BLaER1 (cell line): ENCODE measurements around the gene SRMS.
"Not testable (repeated sequence)": the region's sequence is repeated elsewhere in the genome, so short reads cannot be mapped to it uniquely, and the experiment has no call there.

Source experiments
- H3K27ac ChIP-seq: shearing (Covaris generic); formaldehyde crosslinking; 2 replicates; pipeline ENCODE4 v1.8.1; 2022
- H3K27me3 ChIP-seq: shearing (Covaris generic); formaldehyde crosslinking; 2 replicates; pipeline ENCODE4 v1.8.1; 2022
- H3K36me3 ChIP-seq: shearing (Covaris generic); formaldehyde crosslinking; 2 replicates; pipeline ENCODE4 v1.8.1; 2022
- H3K4me1 ChIP-seq: shearing (Covaris generic); formaldehyde crosslinking; 2 replicates; pipeline ENCODE4 v1.8.1; 2022
- H3K4me2 ChIP-seq: shearing (Covaris generic); formaldehyde crosslinking; 2 replicates; pipeline ENCODE4 v1.8.1; 2022
- H3K4me3 ChIP-seq: shearing (Covaris generic); formaldehyde crosslinking; 2 replicates; pipeline ENCODE4 v1.8.1; 2022
- H3K9ac ChIP-seq: shearing (Covaris generic); formaldehyde crosslinking; 2 replicates; pipeline ENCODE4 v1.8.1; 2022
- H3K9me3 ChIP-seq: shearing (Covaris generic); formaldehyde crosslinking; 2 replicates; pipeline ENCODE4 v1.8.1; 2022
- H4K20me1 ChIP-seq: shearing (Covaris generic); formaldehyde crosslinking; 2 replicates; pipeline ENCODE4 v1.8.1; 2022
- Cebpa-rat ChIP-seq: shearing (Covaris generic); IDR thresholded peaks from 2 replicates; pipeline ENCODE4 v1.8.1; 2022

Gene SRMS

DNA sequence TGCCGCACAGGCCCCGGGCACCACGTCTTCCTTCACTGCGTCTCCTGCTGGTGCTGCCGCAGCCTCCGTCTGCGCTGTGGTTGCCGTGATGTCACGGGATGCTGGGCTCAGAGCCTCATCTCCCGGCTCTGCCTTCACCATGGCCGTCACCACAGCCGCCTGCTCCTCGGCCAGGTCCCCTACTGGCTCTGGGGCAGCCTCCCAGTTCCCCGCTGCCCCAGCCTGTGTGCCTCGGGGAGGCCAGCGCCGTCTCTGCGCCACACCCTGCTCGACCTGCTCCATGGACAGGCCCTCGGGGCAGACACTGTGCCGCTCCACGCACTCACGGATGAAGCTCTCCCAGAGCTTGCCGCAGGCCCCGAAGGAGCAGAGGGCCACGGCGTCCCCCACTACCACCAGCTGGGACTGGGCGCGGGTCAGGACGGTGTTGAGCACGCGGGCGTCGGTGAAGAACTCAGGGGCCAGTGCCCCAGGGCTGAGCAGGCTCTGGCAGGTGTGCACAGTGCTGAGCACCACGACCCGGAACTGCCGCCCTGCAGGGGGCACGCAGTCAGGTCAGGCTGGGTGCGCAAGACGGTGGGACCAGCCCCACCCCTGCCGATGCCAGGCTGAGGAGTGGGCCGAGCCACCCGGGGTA, 18.3 kb upstream of the SRMS start:
- Histone ChIP-seq H3K9me3 (no peaks in the 10 kb centered on the region), H3K36me3 (no peaks in the 10 kb centered on the region), H3K4me2 (no peak overlapping the region), H3K4me1 (peaks cover 77% of the 10 kb centered on the region), H3K27ac (no peak overlapping the region), H3K9ac (no peak overlapping the region), H4K20me1 (peaks cover 100% of the 10 kb centered on the region), H3K27me3 (peaks cover 91% of the 10 kb centered on the region), H3K4me3 (no peak overlapping the region)
- TF ChIP-seq Cebpa-rat = no peak

- Histone ChIP-seq H3K9ac (no peak overlapping the region), H3K4me2 (no peak overlapping the region), H3K4me3 (no peak overlapping the region), H3K27ac (no peak overlapping the region), H3K9me3 (no peaks in the 10 kb centered on the region), H3K4me1 (peaks cover 76% of the 10 kb centered on the region), H4K20me1 (peaks cover 100% of the 10 kb centered on the region), H3K36me3 (no peaks in the 10 kb centered on the region), H3K27me3 (peaks cover 91% of the 10 kb centered on the region)
- no peak for TF ChIP-seq Cebpa-rat
Observed at GRCh38 chr20:63565021-63565698, 17.6 kb upstream of the SRMS start.

DNA sequence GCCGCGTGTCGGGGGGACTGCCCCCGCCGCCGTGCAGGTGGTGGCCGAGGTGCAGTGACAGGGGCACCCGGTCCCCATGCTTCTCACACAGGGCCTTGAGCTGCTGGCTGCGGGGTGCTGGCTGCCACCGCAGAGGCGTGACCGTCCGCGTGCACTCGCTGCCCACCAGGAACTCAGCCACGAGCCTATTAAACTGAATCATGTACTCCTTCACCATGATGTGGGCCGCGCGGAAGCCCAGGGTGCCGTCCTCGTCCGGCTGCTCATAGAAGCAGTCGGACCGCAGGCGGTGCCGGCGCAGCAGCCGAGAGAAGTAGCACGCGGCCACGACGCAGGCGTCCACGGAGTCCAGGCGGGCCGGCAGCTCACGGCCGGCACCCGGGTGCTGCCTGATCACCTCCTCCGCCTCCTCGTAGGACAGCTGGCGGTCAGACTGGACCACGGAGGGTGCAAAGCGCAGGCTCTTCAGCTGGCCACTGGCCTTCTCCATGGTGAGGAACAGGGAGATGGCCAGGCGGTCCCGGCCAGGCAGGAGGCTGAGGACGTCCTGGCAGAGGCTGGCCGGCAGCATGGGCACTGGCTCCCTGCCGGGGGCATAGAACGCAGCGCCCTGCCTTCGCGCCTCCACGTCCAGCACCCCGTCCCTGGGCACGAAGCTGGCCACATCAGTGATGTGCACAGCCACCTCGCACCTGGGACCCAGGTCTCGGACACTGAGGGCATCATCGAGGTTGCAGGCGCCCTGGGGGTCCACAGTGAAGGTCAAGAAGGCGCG, 16.7 kb upstream of the SRMS start:
- no peak overlapping the region for H3K9ac ChIP-seq
- no peak for TF ChIP-seq Cebpa-rat
- no peak overlapping the region for H3K4me3 ChIP-seq
- H3K4me1 ChIP-seq = peaks cover 67% of the 10 kb centered on the region
- no peaks in the 10 kb centered on the region for H3K9me3 ChIP-seq
- peaks cover 81% of the 10 kb centered on the region for H3K27me3 ChIP-seq
- peak overlapping the region; percentile 100; the same call in 1 of the 2 replicates for H3K4me2 ChIP-seq
- no peaks in the 10 kb centered on the region for H3K36me3 ChIP-seq
- H3K27ac ChIP-seq = no peak overlapping the region
- peaks cover 92% of the 10 kb centered on the region for H4K20me1 ChIP-seq

DNA sequence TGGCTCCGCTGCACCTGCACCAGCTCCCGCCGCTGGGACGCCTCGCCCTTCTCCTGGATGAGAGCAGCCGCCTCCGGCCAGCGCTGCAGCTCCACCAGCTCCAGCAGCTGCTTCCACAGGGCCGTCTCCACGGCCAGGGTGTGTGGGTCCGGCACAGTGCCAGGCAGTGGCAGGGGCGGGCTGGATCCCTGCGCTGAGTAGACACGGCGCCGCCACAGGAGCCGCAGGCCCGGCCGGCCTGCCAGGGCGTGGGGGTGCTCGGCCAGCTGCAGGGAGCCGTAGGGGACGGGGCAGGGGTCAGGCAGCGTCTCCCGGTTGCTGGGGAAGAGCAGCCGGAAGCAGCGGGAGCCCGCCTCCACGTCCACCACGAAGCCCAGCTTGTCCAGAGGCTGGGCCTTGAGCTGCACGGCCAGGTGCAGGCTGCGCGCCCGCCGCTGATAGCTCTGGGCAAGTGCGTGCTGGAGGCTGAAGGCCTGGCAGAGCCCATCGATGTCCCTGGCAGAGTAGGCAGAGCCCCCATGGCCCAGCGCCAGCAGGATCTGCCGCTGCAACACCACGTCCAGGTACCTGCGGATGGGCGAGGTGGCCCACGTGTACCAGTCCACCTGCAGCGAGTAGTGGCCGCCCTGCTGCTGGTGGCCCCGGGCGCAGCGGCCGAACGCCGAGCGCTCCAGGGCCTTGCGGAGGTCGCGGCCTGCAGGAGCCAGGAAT, 15.8 kb upstream of the SRMS start:
- no peak for TF ChIP-seq Cebpa-rat
- no peak overlapping the region for H3K9ac ChIP-seq
- no peak overlapping the region for H3K27ac ChIP-seq
- peaks cover 73% of the 10 kb centered on the region for H3K27me3 ChIP-seq
- H3K4me2 ChIP-seq = peak overlapping the region; percentile 100
- H3K9me3 ChIP-seq = no peaks in the 10 kb centered on the region
- H4K20me1 ChIP-seq = peaks cover 83% of the 10 kb centered on the region
- peaks cover 59% of the 10 kb centered on the region for H3K4me1 ChIP-seq
- H3K4me3 ChIP-seq = peak overlapping the region; percentile 61; the same call in 1 of the 2 replicates
- H3K36me3 ChIP-seq = no peaks in the 10 kb centered on the region

DNA sequence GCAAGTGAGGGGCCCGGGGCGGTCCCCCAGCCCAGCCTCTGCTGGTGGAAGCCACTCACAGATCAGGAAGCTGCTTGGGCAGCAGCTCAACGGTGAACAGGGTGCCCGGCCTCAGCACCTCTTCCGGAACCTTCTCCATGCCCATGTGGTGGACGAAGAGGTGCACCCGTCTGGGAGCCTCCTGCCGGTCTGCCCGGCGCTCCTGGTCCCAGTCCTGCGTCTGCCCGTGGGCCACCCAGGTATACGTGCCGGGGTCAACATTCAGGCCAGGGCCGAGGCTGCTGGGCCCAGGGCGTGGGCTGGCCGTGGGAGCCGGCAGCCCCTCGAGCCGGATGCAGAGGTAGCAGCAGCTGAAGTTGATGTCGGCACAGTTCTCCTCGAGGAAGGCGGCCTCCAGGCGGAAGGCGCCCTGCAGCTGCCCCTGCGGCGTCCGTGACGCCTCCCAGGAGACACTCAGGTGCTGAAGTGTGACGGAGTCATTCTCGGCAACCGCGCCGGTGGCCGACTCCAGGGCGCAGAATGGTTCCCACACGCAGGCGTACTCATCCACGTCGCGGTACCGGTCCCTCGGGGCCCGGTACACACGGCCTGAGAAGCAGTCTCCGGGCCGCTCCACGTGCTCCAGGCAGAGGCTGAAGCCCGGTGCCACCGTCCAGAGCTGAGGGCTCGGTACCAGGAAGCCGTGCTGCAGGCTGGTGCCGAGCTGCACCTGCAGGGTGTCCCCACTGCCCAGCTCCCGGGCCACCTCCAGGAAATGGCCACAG, 15.1 kb upstream of the SRMS start:
- Histone ChIP-seq H3K27me3 (peaks cover 67% of the 10 kb centered on the region), H3K4me3 (peak overlapping the region; percentile 61), H3K4me1 (peaks cover 51% of the 10 kb centered on the region), H4K20me1 (peaks cover 79% of the 10 kb centered on the region), H3K36me3 (no peaks in the 10 kb centered on the region), H3K9me3 (no peaks in the 10 kb centered on the region), H3K9ac (0 out of 2 replicates have a peak overlapping the region, but pooled peaks have one; percentile 38), H3K27ac (peak overlapping the region; percentile 49; the same call in 1 of the 2 replicates), H3K4me2 (peak overlapping the region; percentile 100)
- TF ChIP-seq Cebpa-rat = no peak

- Histone ChIP-seq H3K27me3 (peaks cover 66% of the 10 kb centered on the region), H3K9me3 (no peaks in the 10 kb centered on the region), H3K9ac (no peak overlapping the region), H3K4me2 (peak overlapping the region; percentile 100), H3K4me1 (peaks cover 43% of the 10 kb centered on the region), H4K20me1 (peaks cover 79% of the 10 kb centered on the region), H3K36me3 (no peaks in the 10 kb centered on the region), H3K4me3 (peak overlapping the region; percentile 61), H3K27ac (0 out of 2 replicates have a peak overlapping the region, but pooled peaks have one; percentile 49)
- TF ChIP-seq Cebpa-rat = no peak
Observed at GRCh38 chr20:63561624-63562396, 14.3 kb upstream of the SRMS start.

GRCh38 chr20:63560856-63561609, 13.5 kb upstream of the SRMS start:
- Histone ChIP-seq H3K36me3 (no peaks in the 10 kb centered on the region), H3K9ac (no peak overlapping the region), H4K20me1 (peaks cover 79% of the 10 kb centered on the region), H3K4me3 (no peak overlapping the region), H3K27ac (no peak overlapping the region), H3K4me2 (peak overlapping the region; percentile 100), H3K27me3 (peaks cover 66% of the 10 kb centered on the region), H3K9me3 (no peaks in the 10 kb centered on the region), H3K4me1 (peaks cover 44% of the 10 kb centered on the region)
- TF ChIP-seq Cebpa-rat = no peak

DNA sequence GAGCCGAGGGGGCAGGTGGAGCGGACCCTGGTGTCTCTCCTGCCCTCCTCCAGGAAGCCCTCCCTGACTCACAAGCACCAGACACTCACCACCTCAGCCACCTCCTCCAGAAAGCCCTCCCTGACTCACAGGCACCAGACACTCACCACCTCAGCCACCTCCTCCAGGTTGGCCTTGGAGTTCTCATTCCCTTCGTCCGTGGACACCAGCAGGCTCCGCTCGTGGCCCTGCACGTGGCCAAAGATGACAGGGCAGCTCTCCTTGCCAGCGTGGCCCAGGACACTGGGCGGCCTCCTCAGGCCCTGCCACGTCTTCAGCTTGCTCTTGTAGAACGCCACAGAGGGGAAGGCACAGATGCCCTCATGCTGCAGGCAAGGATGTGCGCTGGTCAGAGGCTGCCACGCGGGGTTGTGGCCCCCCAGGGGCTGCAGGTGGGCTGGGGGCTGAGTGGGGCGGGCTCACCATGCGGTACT, 12.8 kb upstream of the SRMS start:
- no peak overlapping the region for H3K4me2 ChIP-seq
- H3K9me3 ChIP-seq = no peaks in the 10 kb centered on the region
- peaks cover 66% of the 10 kb centered on the region for H3K27me3 ChIP-seq
- H3K4me3 ChIP-seq = no peak overlapping the region
- no peaks in the 10 kb centered on the region for H3K36me3 ChIP-seq
- H3K9ac ChIP-seq = no peak overlapping the region
- no peak overlapping the region for H3K27ac ChIP-seq
- peaks cover 79% of the 10 kb centered on the region for H4K20me1 ChIP-seq
- TF ChIP-seq Cebpa-rat = no peak
- H3K4me1 ChIP-seq = peaks cover 51% of the 10 kb centered on the region

- Histone ChIP-seq H3K27me3 (peaks cover 66% of the 10 kb centered on the region), H4K20me1 (peaks cover 79% of the 10 kb centered on the region), H3K4me1 (peaks cover 58% of the 10 kb centered on the region)
- H3K4me3 ChIP-seq, H3K9me3 ChIP-seq, H3K4me2 ChIP-seq, H3K36me3 ChIP-seq, H3K27ac ChIP-seq, H3K9ac ChIP-seq: not testable (repeated sequence)
Observed at GRCh38 chr20:63559485-63560332, 12.2 kb upstream of the SRMS start.
